ENCODE measurements around the gene PLA2G15. TPM values are rescaled to one million over a fixed set of nuclear protein-coding genes. Genes with fewer than 3 reads are reported as not detected.

Gene PLA2G15
- total and polyA plus RNA-seq, 2 donors (not counting 1 experiment from before 2014, with no cell fraction given) = 6.1 to 12.5 TPM

- Mint-ChIP-seq H3K4me3 (peak overlapping the region; percentile 56), H3K27ac (peak overlapping the region; percentile 84), H3K4me1 (peaks cover 75% of the 10 kb centered on the region), H3K9me3 (ENCODE audit: insufficient read depth) (no peaks in the 10 kb centered on the region), H3K27me3 (no peaks in the 10 kb centered on the region)
- no peaks in the 10 kb centered on the region for H4K20me1 ChIP-seq (ENCODE audit: control insufficient read depth, insufficient read depth, low read length, poor library complexity, severe bottlenecking)
- POLR2A ChIA-PET = interaction anchor here (1.7 to 3.9 kb wide), 2 partner anchors 19 to 27 kb away, joined by 6 to 38 read pairs; partner anchors contain the start of genes PRMT7, SLC7A6 and SLC7A6OS
- 0% methylated on average over 1 of the region's 5 CpGs for WGBS (ENCODE audit: insufficient coverage)
- intact Hi-C loops (cut with micrococcal nuclease) = no loop called here
- H3K27ac ChIP-seq (ENCODE audit: low read length in 2 of 2) = peak overlapping the region; percentile 78 to 92
- no peak for TF ChIP-seq EZH2 (IDR thresholded peaks at IDR 0.05; ENCODE audit: borderline replicate concordance, insufficient read depth, low read depth, low read length, poor library complexity, severe bottlenecking)
- no peak for TF ChIP-seq CTCF (IDR thresholded peaks at IDR 0.05)
- DNase-seq = peak; percentile 54
- peak overlapping the region; percentile 38 for H3K9ac ChIP-seq (ENCODE audit: low read length)
- no peaks in the 10 kb centered on the region for H3K9me3 ChIP-seq (ENCODE audit: control extremely low read depth in 1 of 3, control insufficient read depth in 2 of 3, insufficient read depth in 1 of 3, low read length in 2 of 3)
- H3K4me3 ChIP-seq (ENCODE audit: control extremely low read depth in 1 of 5, extremely low read depth in 1 of 5, insufficient read depth in 1 of 5, low read depth in 2 of 5, low read length in 4 of 5) = peak overlapping the region in 2 of 5 experiments; percentile 34 to 60
- H3K4me2 ChIP-seq (replicated peaks; ENCODE audit: low read depth, low read length, poor library complexity, severe bottlenecking) = peak overlapping the region; percentile 75
- ATAC-seq (ENCODE audit: low read depth) = no peak
- peaks cover 0 to 30% of the 10 kb centered on the region in 2 experiments for H3K36me3 ChIP-seq (replicated peaks in 1 of 2; ENCODE audit: control extremely low read depth in 1 of 2, control insufficient read depth in 1 of 2, extremely low read depth in 1 of 2, insufficient read depth in 2 of 2, low read length in 1 of 2)
- peaks cover 71% of the 10 kb centered on the region for H3K79me2 ChIP-seq (ENCODE audit: control insufficient read depth, insufficient read depth, low read length)
- peaks cover 69 to 83% of the 10 kb centered on the region in 2 donors for H3K4me1 ChIP-seq (ENCODE audit: control insufficient read depth in 2 of 2, insufficient read depth in 2 of 2, low read length in 2 of 2)
- CTCF ChIA-PET = interaction anchor here (0.6 to 10.2 kb wide), 8 partner anchors 9 to 45 kb away, joined by 3 to 289 read pairs (median 6); partner anchors contain the start of genes PRMT7, SLC7A6 and SLC7A6OS
- H2AFZ ChIP-seq (ENCODE audit: insufficient read depth, low read depth, low read length, poor library complexity, severe bottlenecking) = peak overlapping the region; percentile 23
- no peaks in the 10 kb centered on the region for H3K27me3 ChIP-seq (replicated peaks in 1 of 4; ENCODE audit: control extremely low read depth in 1 of 4, control insufficient read depth in 3 of 4, insufficient read depth in 4 of 4, low read length in 3 of 4)
These were observed 38.2 kb downstream of the PLA2G15 start for GRCh38 chr16:68283346-68283745.

Measured in B cell (primary cell).